Activated naive CD8-positive, alpha-beta T cell treated with anti-CD3 and anti-CD28 coated beads, Interleukin-2, amount 50 U/mL, for 24 hours (primary cell): ENCODE measurements around the gene ARHGEF16.

ENCODE experiments used
- ATAC-seq: fragments of 150-1000 bp; cut with Tn5 transposase; one replicate; pipeline ENCODE4 v1.10.0; 2021
- DNase-seq: peaks from one replicate; pipeline ENCODE4 v3.0.0; 2021
- H3K27ac Mint-ChIP-seq: one replicate; pipeline ENCODE4 v1.8.0; 2021; ENCODE audit warnings: mild to moderate bottlenecking, mixed read lengths
- H3K27me3 Mint-ChIP-seq: one replicate; pipeline ENCODE4 v1.8.0; 2021; ENCODE audit warnings: mixed read lengths
- H3K36me3 Mint-ChIP-seq: one replicate; pipeline ENCODE4 v1.8.0; 2021; ENCODE audit warnings: low read depth, mixed read lengths
- H3K4me1 Mint-ChIP-seq: one replicate; pipeline ENCODE4 v1.8.0; 2021; ENCODE audit warnings: mixed read lengths
- H3K4me3 Mint-ChIP-seq: one replicate; pipeline ENCODE4 v1.8.0; 2021; ENCODE audit warnings: mild to moderate bottlenecking, moderate library complexity, mixed read lengths
- H3K9me3 Mint-ChIP-seq: one replicate; pipeline ENCODE4 v1.8.0; 2021; ENCODE audit warnings: mixed read lengths

ARHGEF16 gene

GRCh38 chr1:3506943-3507342, 52.5 kb downstream of the ARHGEF16 start:
- Mint-ChIP-seq H3K4me3 (no peak overlapping the region), H3K9me3 (no peaks in the 10 kb centered on the region), H3K27ac (no peak overlapping the region), H3K27me3 (no peaks in the 10 kb centered on the region), H3K4me1 (no peaks in the 10 kb centered on the region), H3K36me3 (no peaks in the 10 kb centered on the region)
- no peak for DNase-seq
- no peak for ATAC-seq

GRCh38 chr1:3507636-3508275, 53.3 kb downstream of the ARHGEF16 start:
- Mint-ChIP-seq H3K9me3 (no peaks in the 10 kb centered on the region), H3K27me3 (no peaks in the 10 kb centered on the region), H3K4me3 (no peak overlapping the region), H3K27ac (no peak overlapping the region), H3K36me3 (peaks cover 2% of the 10 kb centered on the region), H3K4me1 (no peaks in the 10 kb centered on the region)
- DNase-seq (no peak), ATAC-seq (no peak)

GRCh38 chr1:3508757-3509415, 54.4 kb downstream of the ARHGEF16 start:
- no peak overlapping the region for H3K4me3 Mint-ChIP-seq
- H3K36me3 Mint-ChIP-seq, result peaks cover 2% of the 10 kb centered on the region
- no peak for ATAC-seq
- DNase-seq, result no peak
- no peaks in the 10 kb centered on the region for H3K4me1 Mint-ChIP-seq
- no peak overlapping the region for H3K27ac Mint-ChIP-seq
- no peaks in the 10 kb centered on the region for H3K9me3 Mint-ChIP-seq
- no peaks in the 10 kb centered on the region for H3K27me3 Mint-ChIP-seq

GRCh38 chr1:3509721-3510120, 55.3 kb downstream of the ARHGEF16 start:
- DNase-seq (no peak), ATAC-seq (no peak)
- H3K27ac Mint-ChIP-seq, result no peak overlapping the region
- H3K36me3 Mint-ChIP-seq, result peaks cover 2% of the 10 kb centered on the region
- no peaks in the 10 kb centered on the region for H3K27me3 Mint-ChIP-seq
- H3K4me3 Mint-ChIP-seq, result no peak overlapping the region
- no peaks in the 10 kb centered on the region for H3K9me3 Mint-ChIP-seq
- H3K4me1 Mint-ChIP-seq, result no peaks in the 10 kb centered on the region

- Mint-ChIP-seq H3K36me3 (peaks cover 2% of the 10 kb centered on the region), H3K4me1 (no peaks in the 10 kb centered on the region), H3K27ac (no peak overlapping the region), H3K9me3 (no peaks in the 10 kb centered on the region), H3K4me3 (no peak overlapping the region), H3K27me3 (no peaks in the 10 kb centered on the region)
- no peak for ATAC-seq
- DNase-seq, result no peak
Measured at GRCh38 chr1:3510136-3510955, 55.9 kb downstream of the ARHGEF16 start.

GRCh38 chr1:3510956-3511250, 56.4 kb downstream of the ARHGEF16 start:
- Mint-ChIP-seq H3K4me1 (no peaks in the 10 kb centered on the region), H3K4me3 (no peak overlapping the region), H3K27me3 (no peaks in the 10 kb centered on the region), H3K9me3 (no peaks in the 10 kb centered on the region), H3K36me3 (peaks cover 2% of the 10 kb centered on the region), H3K27ac (no peak overlapping the region)
- DNase-seq, result no peak
- ATAC-seq, result no peak

GRCh38 chr1:3511306-3511705, 56.8 kb downstream of the ARHGEF16 start:
- no peaks in the 10 kb centered on the region for H3K27me3 Mint-ChIP-seq
- no peaks in the 10 kb centered on the region for H3K4me1 Mint-ChIP-seq
- DNase-seq, result no peak
- no peaks in the 10 kb centered on the region for H3K9me3 Mint-ChIP-seq
- no peak overlapping the region for H3K27ac Mint-ChIP-seq
- no peak overlapping the region for H3K4me3 Mint-ChIP-seq
- H3K36me3 Mint-ChIP-seq, result peaks cover 2% of the 10 kb centered on the region
- ATAC-seq, result no peak

GRCh38 chr1:3511856-3512255, 57.4 kb downstream of the ARHGEF16 start:
- DNase-seq (no peak), ATAC-seq (no peak)
- peaks cover 2% of the 10 kb centered on the region for H3K36me3 Mint-ChIP-seq
- no peak overlapping the region for H3K4me3 Mint-ChIP-seq
- H3K4me1 Mint-ChIP-seq, result no peaks in the 10 kb centered on the region
- H3K27ac Mint-ChIP-seq, result no peak overlapping the region
- no peaks in the 10 kb centered on the region for H3K27me3 Mint-ChIP-seq
- H3K9me3 Mint-ChIP-seq, result no peaks in the 10 kb centered on the region

- no peaks in the 10 kb centered on the region for H3K9me3 Mint-ChIP-seq
- peaks cover 2% of the 10 kb centered on the region for H3K36me3 Mint-ChIP-seq
- no peaks in the 10 kb centered on the region for H3K27me3 Mint-ChIP-seq
- DNase-seq, result no peak
- ATAC-seq, result no peak
- H3K4me3 Mint-ChIP-seq, result no peak overlapping the region
- no peaks in the 10 kb centered on the region for H3K4me1 Mint-ChIP-seq
- no peak overlapping the region for H3K27ac Mint-ChIP-seq
Measured at GRCh38 chr1:3514404-3514803, 59.9 kb downstream of the ARHGEF16 start.

GRCh38 chr1:3515272-3515671, 60.8 kb downstream of the ARHGEF16 start:
- Mint-ChIP-seq H3K9me3 (no peaks in the 10 kb centered on the region), H3K27me3 (no peaks in the 10 kb centered on the region), H3K27ac (no peak overlapping the region), H3K4me1 (no peaks in the 10 kb centered on the region), H3K36me3 (peaks cover 2% of the 10 kb centered on the region), H3K4me3 (no peak overlapping the region)
- DNase-seq (no peak), ATAC-seq (no peak)

GRCh38 chr1:3515774-3516480, 61.5 kb downstream of the ARHGEF16 start:
- no peak overlapping the region for H3K4me3 Mint-ChIP-seq
- ATAC-seq (no peak), DNase-seq (no peak)
- no peak overlapping the region for H3K27ac Mint-ChIP-seq
- H3K27me3 Mint-ChIP-seq, result no peaks in the 10 kb centered on the region
- peaks cover 2% of the 10 kb centered on the region for H3K36me3 Mint-ChIP-seq
- no peaks in the 10 kb centered on the region for H3K4me1 Mint-ChIP-seq
- no peaks in the 10 kb centered on the region for H3K9me3 Mint-ChIP-seq

- H3K36me3 Mint-ChIP-seq, result peaks cover 2% of the 10 kb centered on the region
- no peaks in the 10 kb centered on the region for H3K27me3 Mint-ChIP-seq
- no peak overlapping the region for H3K27ac Mint-ChIP-seq
- DNase-seq (no peak), ATAC-seq (no peak)
- H3K4me1 Mint-ChIP-seq, result no peaks in the 10 kb centered on the region
- H3K9me3 Mint-ChIP-seq, result no peaks in the 10 kb centered on the region
- no peak overlapping the region for H3K4me3 Mint-ChIP-seq
Measured at GRCh38 chr1:3516481-3516869, 62.0 kb downstream of the ARHGEF16 start.

- ATAC-seq (no peak), DNase-seq (no peak)
- H3K9me3 Mint-ChIP-seq, result no peaks in the 10 kb centered on the region
- H3K27ac Mint-ChIP-seq, result no peak overlapping the region
- H3K4me3 Mint-ChIP-seq, result no peak overlapping the region
- no peaks in the 10 kb centered on the region for H3K4me1 Mint-ChIP-seq
- peaks cover 2% of the 10 kb centered on the region for H3K36me3 Mint-ChIP-seq
- H3K27me3 Mint-ChIP-seq, result no peaks in the 10 kb centered on the region
Measured at GRCh38 chr1:3516911-3517675, 62.6 kb downstream of the ARHGEF16 start.

- ATAC-seq (no peak), DNase-seq (peak; percentile 47)
Measured at GRCh38 chr1:3518256-3518655, 63.8 kb downstream of the ARHGEF16 start.

More at GRCh38 chr1:3518256-3518655, 63.8 kb downstream of the ARHGEF16 start:
- Mint-ChIP-seq H3K4me3 (no peak overlapping the region), H3K4me1 (no peaks in the 10 kb centered on the region), H3K9me3 (no peaks in the 10 kb centered on the region), H3K27ac (no peak overlapping the region), H3K36me3 (no peaks in the 10 kb centered on the region), H3K27me3 (no peaks in the 10 kb centered on the region)
